T-helper 9 cell (primary cell): ENCODE results near the gene ACSF3.
"Not testable (repeated sequence)": the region's sequence is repeated elsewhere in the genome, so short reads cannot be mapped to it uniquely, and the experiment has no call there.

ENCODE experiments used
- DNase-seq: peaks from one replicate; pipeline ENCODE4 v3.0.0-alpha.2; 2020

Gene ACSF3

DNA sequence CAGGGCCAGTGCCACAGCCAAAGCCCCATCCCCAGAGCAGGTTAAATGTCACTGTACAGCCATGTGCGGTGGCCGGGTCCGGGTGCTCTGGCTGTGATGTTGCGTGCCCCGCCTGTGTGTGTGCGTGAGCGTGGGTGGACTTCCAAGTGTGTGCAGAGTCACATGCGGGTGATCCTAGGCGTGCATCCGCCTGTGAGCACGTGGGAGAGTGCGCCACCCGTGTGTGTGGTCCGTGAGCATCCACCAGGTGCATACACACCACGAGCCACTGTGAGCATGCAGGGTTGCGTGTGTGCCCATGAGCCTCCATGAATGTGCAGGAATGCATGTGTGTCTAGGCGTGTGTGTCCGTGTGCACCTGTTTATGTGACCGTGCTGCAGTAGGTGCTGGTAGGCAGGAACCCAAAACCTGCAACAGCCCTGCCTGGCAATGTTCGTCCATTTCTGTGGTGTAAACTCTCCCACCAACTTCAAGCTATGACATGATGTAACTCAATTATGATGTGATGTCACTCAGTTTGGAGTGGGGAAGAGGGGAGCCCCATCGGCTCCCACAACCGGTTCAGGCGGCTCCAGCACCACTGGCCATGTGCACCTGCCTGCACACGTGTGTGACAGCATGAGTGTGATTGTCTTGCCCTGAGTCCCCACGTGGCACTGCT, 37.6 kb upstream of the ACSF3 start:
- DNase-seq = no peak

- DNase-seq = no peak
Observed at GRCh38 chr16:89056592-89056991, 37.1 kb upstream of the ACSF3 start.

GRCh38 chr16:89057738-89058137, 35.9 kb upstream of the ACSF3 start:
- DNase-seq = no peak

DNA sequence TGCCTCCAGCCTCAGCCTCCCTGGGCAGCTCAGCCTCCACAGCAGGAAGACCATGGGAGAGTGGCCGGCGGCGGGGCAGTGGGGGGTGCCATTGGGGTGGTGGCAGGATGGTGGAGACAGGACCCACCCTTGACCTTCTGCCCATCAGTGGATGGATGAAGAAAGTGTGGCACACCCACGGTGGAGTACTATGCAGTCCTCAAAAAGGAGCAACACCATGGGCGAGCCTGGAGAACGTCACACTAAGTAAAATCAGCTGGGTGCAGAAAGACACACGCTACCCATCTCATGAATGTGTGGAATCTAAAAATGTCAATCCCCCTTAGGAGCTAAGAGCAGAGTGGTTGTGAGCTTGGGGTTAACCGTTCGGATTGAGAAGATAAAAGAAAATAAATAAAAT, 34.8 kb upstream of the ACSF3 start:
- no peak for DNase-seq

- DNase-seq = no peak
Observed at GRCh38 chr16:89060207-89060794, 33.4 kb upstream of the ACSF3 start.

DNA sequence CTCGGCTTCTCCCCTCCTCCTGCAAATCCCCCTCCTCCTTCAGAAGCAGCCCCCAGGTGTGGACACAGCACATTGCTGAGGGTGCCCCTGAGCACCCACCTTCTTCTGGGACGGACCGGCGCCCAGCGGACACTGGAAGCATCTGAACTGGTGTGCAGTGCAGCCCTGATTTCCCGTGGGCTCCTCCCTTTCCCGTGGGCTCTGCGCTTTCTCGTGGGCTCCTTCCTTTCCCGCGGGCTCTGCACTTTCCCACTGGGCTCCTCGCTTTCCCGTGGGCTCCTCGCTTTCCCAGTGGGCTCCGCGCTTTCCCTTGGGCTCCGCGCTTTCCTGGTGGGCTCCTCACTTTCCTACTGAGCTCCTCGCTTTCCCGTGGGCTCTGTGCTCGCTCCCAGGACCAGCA, 32.6 kb upstream of the ACSF3 start:
- DNase-seq = no peak

DNA sequence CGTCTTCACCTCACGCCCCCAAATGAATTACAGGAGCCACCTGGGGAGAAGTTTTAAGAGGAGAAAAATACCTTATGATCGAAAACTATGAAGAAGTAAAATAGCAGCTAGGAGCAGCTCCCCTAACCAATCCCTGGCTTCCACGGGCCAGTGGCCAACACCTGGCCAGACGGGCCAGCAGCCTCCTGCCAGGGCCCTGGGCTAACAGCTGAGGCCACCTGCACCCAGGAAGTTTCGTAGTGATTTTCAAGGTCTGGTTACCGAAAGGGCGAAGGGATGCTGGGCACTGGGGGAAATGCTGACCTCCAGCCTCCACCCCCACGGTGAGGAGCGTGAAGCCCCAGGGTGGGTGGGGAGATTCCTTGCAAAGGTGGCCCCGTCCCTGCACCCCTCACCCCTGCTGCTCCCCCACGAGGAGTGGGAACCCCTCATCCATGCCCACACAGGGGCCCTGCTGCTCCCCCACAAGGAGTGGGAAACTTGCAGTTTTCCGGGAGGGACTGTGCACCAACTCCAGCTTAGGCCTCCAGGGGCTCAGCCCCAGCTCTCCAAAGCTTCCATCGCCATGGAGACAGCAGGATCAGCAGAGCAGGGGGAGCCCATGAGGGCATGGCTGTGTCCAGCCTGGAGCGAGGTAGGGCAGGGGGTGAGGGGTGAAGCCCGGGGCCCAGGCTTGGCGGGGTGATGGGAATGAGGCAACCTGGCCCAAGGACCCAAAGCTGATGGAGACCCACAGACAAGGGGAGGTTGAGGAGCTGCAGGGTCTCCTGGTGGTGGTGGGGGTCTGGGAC, 31.9 kb upstream of the ACSF3 start:
- DNase-seq = no peak

GRCh38 chr16:89062389-89063345, 31.0 kb upstream of the ACSF3 start:
- DNase-seq = no peak

- no peak for DNase-seq
Observed at GRCh38 chr16:89063768-89064320, 29.8 kb upstream of the ACSF3 start.

DNA sequence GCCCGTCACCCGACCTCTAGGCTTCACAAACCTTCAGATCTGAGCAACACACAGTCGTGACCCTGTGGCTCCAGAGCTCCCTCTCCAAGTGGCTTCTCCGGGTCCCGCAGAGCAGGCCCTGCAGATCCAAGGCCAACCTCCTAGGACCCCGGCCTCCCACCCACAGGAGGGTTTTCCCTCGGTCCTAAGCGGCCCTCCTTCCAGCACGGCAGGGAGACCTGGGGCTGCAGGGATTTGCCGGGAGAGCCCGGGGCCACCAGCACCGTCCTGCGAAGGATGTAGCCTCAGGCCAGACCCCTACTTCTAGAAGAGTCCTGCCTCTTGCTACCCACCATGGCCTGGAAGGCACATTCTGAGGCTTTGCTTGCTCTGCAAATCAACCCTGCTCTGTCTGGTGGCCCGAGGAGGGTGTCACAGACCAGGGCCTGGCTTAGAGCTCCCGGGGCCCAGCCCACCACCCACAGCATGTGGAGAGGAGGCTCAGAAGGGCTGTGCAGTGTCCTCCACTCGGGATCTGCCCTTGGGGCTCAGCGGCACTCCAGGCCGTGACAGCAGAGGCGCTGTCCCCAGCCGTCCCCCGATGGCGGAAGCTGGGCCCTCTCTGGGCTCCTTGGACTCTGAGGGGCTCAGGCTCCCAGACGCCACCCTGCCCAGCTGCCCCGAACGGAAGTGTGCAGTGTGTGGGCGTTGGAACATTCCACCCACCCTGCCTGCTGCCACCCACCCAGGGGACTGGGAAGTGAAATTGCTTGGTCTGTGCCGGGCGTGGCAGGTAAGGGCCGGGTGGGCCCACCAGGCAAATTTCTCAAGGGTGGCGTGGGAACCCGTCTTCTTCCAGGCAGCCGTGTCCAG, 28.8 kb upstream of the ACSF3 start:
- no peak for DNase-seq

- DNase-seq = no peak
Observed at GRCh38 chr16:89065458-89065822, 28.2 kb upstream of the ACSF3 start.

GRCh38 chr16:89066721-89067120, 26.9 kb upstream of the ACSF3 start:
- no peak for DNase-seq

DNA sequence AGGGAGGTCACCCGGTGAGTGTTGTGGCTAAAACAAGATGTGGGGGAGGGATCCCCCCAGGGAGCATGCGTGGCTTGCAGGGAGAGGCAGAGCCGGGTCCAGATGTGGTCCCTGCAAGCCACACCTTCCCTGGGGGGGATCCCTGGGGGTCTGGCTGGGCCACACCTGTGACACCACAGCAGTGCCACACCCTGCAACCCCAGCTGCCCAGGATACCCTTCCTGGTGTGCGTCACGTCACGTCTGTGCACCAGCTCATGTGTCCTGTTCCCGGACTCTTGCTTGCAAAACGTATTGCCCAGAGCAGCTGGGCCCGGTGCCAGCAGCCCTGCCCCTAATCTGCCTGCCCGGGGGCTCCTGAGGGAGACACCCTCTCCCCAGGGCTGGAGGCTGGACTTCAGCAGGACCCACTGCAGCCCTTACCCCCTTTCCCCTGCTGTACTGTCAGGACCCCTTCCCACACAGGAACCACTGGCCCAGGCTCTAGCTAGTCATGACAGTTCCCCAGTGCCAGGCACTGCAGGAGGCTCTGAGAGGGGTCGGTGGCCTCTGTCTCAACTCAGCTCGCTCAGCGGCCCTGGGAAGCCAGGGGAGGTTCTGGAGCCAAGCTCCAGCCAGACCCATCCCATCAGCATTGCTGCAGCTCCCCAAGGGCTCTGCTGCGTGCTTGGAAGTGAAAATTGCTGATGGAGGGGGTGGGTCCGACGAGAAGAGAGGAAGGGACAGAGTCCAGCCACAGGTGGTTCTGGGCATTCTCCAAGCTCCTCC, 25.8 kb upstream of the ACSF3 start:
- DNase-seq = no peak

DNA sequence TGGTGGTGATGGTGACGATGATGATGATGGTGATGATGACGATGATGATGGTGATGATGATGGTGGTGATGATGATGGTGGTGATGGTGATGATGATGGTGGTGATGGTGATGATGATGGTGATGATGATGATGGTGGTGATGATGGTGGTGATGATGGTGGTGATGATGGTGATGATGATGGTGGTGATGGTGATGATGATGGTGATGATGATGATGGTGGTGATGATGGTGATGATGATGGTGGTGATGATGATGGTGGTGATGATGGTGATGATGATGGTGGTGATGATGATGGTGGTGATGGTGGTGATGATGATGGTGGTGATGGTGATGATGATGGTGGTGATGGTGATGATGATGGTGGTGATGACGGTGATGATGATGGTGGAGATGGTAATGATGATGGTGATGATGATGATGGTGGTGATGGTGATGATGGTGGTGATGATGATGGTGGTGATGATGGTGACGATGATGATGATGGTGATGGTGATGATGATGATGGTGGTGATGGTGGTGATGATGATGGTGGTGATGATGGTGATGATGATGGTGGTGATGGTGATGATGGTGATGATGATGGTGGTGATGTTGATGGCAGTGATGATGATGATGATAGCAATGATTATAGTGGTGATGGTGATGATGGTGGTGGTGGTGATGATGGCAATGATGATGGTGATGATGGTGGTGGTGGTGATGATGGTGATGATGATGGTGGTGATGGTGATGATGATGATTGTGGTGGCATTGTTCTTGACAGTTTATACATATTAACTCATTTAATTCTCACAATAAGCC, 24.6 kb upstream of the ACSF3 start:
- not testable (repeated sequence) for DNase-seq

DNA sequence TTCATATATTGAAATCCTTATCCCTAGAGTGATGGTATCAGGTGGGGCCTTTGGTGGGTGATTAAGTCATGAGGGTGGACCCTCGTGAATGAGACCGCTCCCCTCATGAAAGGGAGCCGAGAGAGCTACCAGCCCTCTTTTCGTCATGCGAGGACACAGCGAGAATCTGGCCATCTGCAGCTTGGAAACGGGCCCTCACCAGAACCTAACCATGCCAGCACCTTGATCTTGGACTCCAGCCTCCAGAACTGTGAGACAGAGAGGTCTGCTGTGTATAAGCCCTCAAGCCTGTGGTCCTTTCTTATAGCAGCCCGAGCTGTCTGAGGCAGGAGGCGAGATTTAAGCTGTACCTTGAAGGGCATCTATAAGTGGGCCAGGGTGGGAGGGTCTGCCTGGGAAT, 23.7 kb upstream of the ACSF3 start:
- no peak for DNase-seq

DNA sequence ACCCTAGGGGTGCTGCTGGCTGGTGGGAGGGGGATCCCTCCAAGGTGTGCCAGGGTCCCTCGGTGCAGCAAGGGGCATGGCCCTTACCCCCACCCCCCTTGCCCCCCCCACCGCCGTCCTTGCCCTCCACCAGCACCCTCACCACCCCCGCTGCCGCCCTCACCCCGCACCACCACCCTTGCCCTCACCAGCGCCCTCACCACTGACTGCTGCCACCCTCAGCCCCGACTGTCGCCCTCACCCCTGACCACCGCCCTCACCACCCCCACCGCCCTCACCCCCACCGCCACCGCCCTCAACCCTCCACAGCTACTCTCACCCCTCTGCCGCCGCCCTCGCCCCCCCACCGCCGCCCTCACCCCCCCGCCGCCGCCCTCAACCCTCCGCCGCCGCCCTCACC, 23.1 kb upstream of the ACSF3 start:
- no peak for DNase-seq

- no peak for DNase-seq
Observed at GRCh38 chr16:89071686-89072547, 21.7 kb upstream of the ACSF3 start.

- DNase-seq = no peak
Observed at GRCh38 chr16:89072548-89073130, 21.0 kb upstream of the ACSF3 start.
